Hepatocyte (in vitro differentiated cells): Measurements from ENCODE around the gene SH3PXD2A. TPM values are rescaled to one million over a fixed set of nuclear protein-coding genes. Genes with fewer than 3 reads are reported as not detected.

ENCODE experiments used
- DNase-seq: peaks from one replicate; pipeline ENCODE4 v3.0.0-alpha.2; 2016; ENCODE audit warnings: low spot score
- H2AFZ ChIP-seq: fragments of 200-600 bp; sonication (generic); 2 replicates; pipeline ENCODE4 v1.6.0; 2016; ENCODE audit warnings: antibody characterized with exemption, mild to moderate bottlenecking
- H3K27ac ChIP-seq: fragments of 200-600 bp; sonication (generic); 2 replicates; pipeline ENCODE4 v1.5.1; 2016; ENCODE audit warnings: mild to moderate bottlenecking
- H3K27me3 ChIP-seq: fragments of 200-600 bp; sonication (generic); 2 replicates; pipeline ENCODE4 v1.6.1; 2016
- H3K36me3 ChIP-seq: fragments of 200-600 bp; sonication (generic); replicated peaks from 2 replicates; pipeline ENCODE4 v1.5.1; 2016; ENCODE audit warnings: low read depth; ENCODE audit not compliant: insufficient read depth
- H3K4me1 ChIP-seq: fragments of 200-600 bp; sonication (generic); 2 replicates; pipeline ENCODE4 v1.5.1; 2016; ENCODE audit warnings: mild to moderate bottlenecking, moderate library complexity; ENCODE audit not compliant: insufficient read depth
- H3K4me2 ChIP-seq: fragments of 200-600 bp; sonication (generic); 2 replicates; pipeline ENCODE4 v1.6.0; 2016
- H3K4me3 ChIP-seq: fragments of 200-600 bp; sonication (generic); 2 replicates; pipeline ENCODE4 v1.5.1; 2016; ENCODE audit warnings: mild to moderate bottlenecking
- H3K79me2 ChIP-seq: fragments of 200-600 bp; sonication (generic); 2 replicates; pipeline ENCODE4 v1.6.0; 2017; ENCODE audit warnings: mild to moderate bottlenecking
- H3K9me2 ChIP-seq: fragments of 200-600 bp; sonication (generic); replicated peaks from 2 replicates; pipeline ENCODE4 v1.6.0; 2017; ENCODE audit warnings: mild to moderate bottlenecking; ENCODE audit not compliant: insufficient read depth
- H3K9me3 ChIP-seq: fragments of 200-600 bp; sonication (generic); 2 replicates; pipeline ENCODE4 v1.5.1; 2016; ENCODE audit warnings: low read depth, mild to moderate bottlenecking
- H4K20me1 ChIP-seq: fragments of 200-600 bp; sonication (generic); 2 replicates; pipeline ENCODE4 v1.6.0; 2016; ENCODE audit warnings: mild to moderate bottlenecking; ENCODE audit not compliant: insufficient read depth, poor library complexity, severe bottlenecking
- CTCF ChIP-seq: fragments of 200-600 bp; sonication (generic); IDR thresholded peaks from 2 replicates; pipeline ENCODE4 v1.5.1; 2016; ENCODE audit warnings: antibody characterized with exemption, mild to moderate bottlenecking; ENCODE audit not compliant: poor library complexity
- EZH2 ChIP-seq: fragments of 200-600 bp; sonication (generic); IDR thresholded peaks from 2 replicates; pipeline ENCODE4 v1.6.1; 2016; ENCODE audit warnings: antibody characterized with exemption, mild to moderate bottlenecking, borderline replicate concordance
- EZH2phosphoT487 ChIP-seq: fragments of 200-600 bp; sonication (generic); IDR thresholded peaks from one replicate; pipeline ENCODE4 v1.6.1; 2018; ENCODE audit warnings: antibody characterized with exemption, mild to moderate bottlenecking, low read depth, moderate library complexity; ENCODE audit not compliant: unreplicated experiment, severe bottlenecking
- WGBS: methylation state at CpG from one replicate; pipeline ENCODE4 v1.1.6; 2016; ENCODE audit warnings: low lambda C conversion rate; ENCODE audit errors: missing lambda C conversion rate; 5-methylcytosine and 5-hydroxymethylcytosine counted together
- polyA plus RNA-seq: library from polyadenylated mRNA; unstranded; fragments of >200 nt; fragmentation: Nextera tagmentation; extraction: Ambion mirVana; gene quantifications from 2 replicates; pipeline ENCODE4 v1.2.1, GENCODE V29; 2016
- total RNA-seq: library from RNA; depleted of rRNA; stranded (reverse); fragments of >200 nt; gene quantifications from 2 replicates; pipeline ENCODE4 v1.2.3, GENCODE V29; 2014

SH3PXD2A gene
- total and polyA plus RNA-seq, 2 experiments from 2014 or later = 8.4 to 13.6 TPM

DNA sequence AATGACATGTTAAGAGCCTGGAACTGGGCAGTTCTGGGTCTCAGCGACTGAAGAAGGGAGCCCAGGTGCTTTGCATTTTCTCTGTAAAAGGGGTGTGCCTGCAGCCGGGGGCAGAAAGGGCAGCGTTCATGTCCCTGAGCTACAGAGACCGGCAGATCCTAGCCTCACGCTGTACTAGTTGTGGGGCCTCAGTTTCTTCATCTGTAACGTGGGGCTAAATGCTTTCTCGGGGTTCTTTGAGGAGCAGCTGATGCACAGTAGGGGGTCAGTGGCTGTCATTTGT lies 282.2 kb downstream of the SH3PXD2A start:
- H4K20me1 ChIP-seq = no peaks in the 10 kb centered on the region
- H3K4me2 ChIP-seq = no peak overlapping the region
- no peaks in the 10 kb centered on the region for H3K9me2 ChIP-seq
- no peak for DNase-seq
- 64% methylated on average over 7 of the region's 7 CpGs for WGBS
- TF ChIP-seq CTCF (no peak), EZH2 (no peak), EZH2phosphoT487 (no peak)
- H3K27ac ChIP-seq = no peak overlapping the region
- H3K9me3 ChIP-seq = no peaks in the 10 kb centered on the region
- H3K27me3 ChIP-seq = no peaks in the 10 kb centered on the region
- H3K36me3 ChIP-seq = no peaks in the 10 kb centered on the region
- H3K4me1 ChIP-seq = peaks cover 59% of the 10 kb centered on the region
- no peaks in the 10 kb centered on the region for H3K79me2 ChIP-seq
- no peak overlapping the region for H2AFZ ChIP-seq
- H3K4me3 ChIP-seq = no peak overlapping the region

DNA sequence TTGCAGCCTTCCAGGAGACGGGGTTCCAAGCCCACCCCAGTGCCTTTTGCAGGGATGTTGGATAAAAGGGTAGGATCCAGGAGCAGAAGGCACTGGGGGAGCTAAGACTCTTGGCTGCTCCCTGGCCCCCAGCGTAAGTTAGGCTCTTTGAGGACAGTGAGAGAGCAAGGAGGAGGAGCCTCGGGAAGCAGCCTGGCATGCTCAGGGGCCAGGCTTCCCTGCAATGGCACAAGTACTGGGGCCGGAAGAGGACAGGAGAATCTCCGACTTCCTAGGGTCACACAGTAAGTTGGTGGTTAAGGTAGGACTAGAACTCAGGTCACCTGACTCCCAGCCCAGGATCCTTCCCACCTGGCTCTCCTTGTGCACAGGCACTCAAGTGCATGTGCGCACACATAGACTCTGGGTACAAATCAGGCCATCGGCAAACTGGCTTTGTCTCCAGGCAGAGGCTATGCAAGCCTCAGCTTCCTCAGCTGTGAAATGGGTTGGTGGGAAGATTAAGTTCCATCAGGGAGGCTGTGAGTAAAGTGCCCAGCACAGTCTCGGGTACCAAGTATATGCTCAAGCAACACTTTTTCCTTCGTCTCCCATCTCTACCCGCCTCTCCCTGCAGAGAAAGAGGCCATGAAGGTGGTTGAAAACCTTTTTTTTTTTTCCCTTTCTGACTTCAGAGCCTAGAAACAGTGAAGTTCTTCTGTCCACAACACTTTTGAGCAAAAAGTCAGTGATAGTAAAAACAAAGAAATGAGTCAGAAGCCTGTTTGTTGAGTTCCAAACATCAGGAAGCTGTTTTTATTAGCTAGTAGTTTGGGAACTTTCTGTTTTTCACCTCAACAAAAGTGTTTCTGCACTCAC lies 282.8 kb downstream of the SH3PXD2A start:
- H3K79me2 ChIP-seq = no peaks in the 10 kb centered on the region
- H3K27me3 ChIP-seq = no peaks in the 10 kb centered on the region
- H3K36me3 ChIP-seq = no peaks in the 10 kb centered on the region
- no peaks in the 10 kb centered on the region for H3K9me3 ChIP-seq
- TF ChIP-seq EZH2phosphoT487 = no peak
- TF ChIP-seq EZH2 = no peak
- no peak for TF ChIP-seq CTCF
- no peak overlapping the region for H3K27ac ChIP-seq
- DNase-seq = no peak
- H2AFZ ChIP-seq = no peak overlapping the region
- H3K4me2 ChIP-seq = no peak overlapping the region
- peaks cover 58% of the 10 kb centered on the region for H3K4me1 ChIP-seq
- H3K9me2 ChIP-seq = no peaks in the 10 kb centered on the region
- H3K4me3 ChIP-seq = no peak overlapping the region
- 93% methylated on average over 10 of the region's 10 CpGs for WGBS
- H4K20me1 ChIP-seq = no peaks in the 10 kb centered on the region

GRCh38 chr10:103571656-103571975 lies 283.8 kb downstream of the SH3PXD2A start:
- H3K4me3 ChIP-seq = no peak overlapping the region
- H3K4me2 ChIP-seq = no peak overlapping the region
- 98% methylated on average over 18 of the region's 18 CpGs for WGBS

More at GRCh38 chr10:103571656-103571975, 283.8 kb downstream of the SH3PXD2A start:
- Histone ChIP-seq H2AFZ (no peak overlapping the region), H3K36me3 (no peaks in the 10 kb centered on the region), H3K9me3 (no peaks in the 10 kb centered on the region), H3K9me2 (no peaks in the 10 kb centered on the region), H3K79me2 (no peaks in the 10 kb centered on the region), H3K27me3 (no peaks in the 10 kb centered on the region), H3K27ac (no peak overlapping the region), H4K20me1 (no peaks in the 10 kb centered on the region), H3K4me1 (peaks cover 57% of the 10 kb centered on the region)
- DNase-seq = no peak
- no peak for TF ChIP-seq EZH2phosphoT487
- no peak for TF ChIP-seq CTCF
- no peak for TF ChIP-seq EZH2
